Body of pancreas (tissue), 4 donors: ENCODE data around the gene ARL8B.

ENCODE experiments used
- POLR2A ChIP-seq, 3 donors: fragments of 450-650 bp; IDR thresholded peaks; one replicate each; pipeline ENCODE4 v1.6.1; 2016; ENCODE audit warnings: antibody characterized with exemption in 3 of 3, mild to moderate bottlenecking in 2 of 3
- TF ChIP-seq, protein P1 (sequence below), 7 experiments: fragments of 450-650 bp in 4 of 7; fragments of 200-600 bp in 3 of 7; sonication (generic) in 3 of 7; IDR thresholded peaks; one replicate each; pipeline ENCODE4 v1.5.1; 2016 to 2019; ENCODE audit warnings: antibody characterized with exemption in 7 of 7

DNA sequence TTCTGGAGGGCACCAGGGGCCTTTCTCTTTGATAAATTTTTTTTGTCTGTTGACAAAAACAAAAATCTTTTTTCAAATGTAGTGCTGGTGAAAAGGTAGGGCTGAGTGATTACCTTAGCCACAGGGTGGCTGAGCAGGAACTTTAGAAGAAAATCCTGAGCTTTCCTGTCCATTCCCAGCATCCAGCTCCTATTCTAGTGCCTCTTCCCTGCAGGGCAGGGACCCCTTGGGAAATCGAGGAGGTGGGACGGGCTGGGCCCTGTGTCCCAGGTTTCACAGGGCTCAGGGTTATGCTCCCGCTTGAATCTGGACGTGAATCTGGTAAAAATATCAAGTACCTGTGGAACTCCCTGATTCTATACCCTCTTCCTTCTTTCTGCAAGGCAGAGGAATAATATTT, 97.1 kb downstream of the ARL8B start:
- TF ChIP-seq, protein P1, sequence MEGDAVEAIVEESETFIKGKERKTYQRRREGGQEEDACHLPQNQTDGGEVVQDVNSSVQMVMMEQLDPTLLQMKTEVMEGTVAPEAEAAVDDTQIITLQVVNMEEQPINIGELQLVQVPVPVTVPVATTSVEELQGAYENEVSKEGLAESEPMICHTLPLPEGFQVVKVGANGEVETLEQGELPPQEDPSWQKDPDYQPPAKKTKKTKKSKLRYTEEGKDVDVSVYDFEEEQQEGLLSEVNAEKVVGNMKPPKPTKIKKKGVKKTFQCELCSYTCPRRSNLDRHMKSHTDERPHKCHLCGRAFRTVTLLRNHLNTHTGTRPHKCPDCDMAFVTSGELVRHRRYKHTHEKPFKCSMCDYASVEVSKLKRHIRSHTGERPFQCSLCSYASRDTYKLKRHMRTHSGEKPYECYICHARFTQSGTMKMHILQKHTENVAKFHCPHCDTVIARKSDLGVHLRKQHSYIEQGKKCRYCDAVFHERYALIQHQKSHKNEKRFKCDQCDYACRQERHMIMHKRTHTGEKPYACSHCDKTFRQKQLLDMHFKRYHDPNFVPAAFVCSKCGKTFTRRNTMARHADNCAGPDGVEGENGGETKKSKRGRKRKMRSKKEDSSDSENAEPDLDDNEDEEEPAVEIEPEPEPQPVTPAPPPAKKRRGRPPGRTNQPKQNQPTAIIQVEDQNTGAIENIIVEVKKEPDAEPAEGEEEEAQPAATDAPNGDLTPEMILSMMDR (IDR thresholded peaks at IDR 0.05), result no peak
- no peak for TF ChIP-seq POLR2A (IDR thresholded peaks at IDR 0.05)
